Activated effector memory CD4-positive, alpha-beta T cell treated with Interleukin-2 at 50 U/mL for 16 hours (primary cell): ENCODE measurements around the gene NHERF1.

Experiments used
- DNase-seq: peaks from one replicate; pipeline ENCODE4 v3.0.0-alpha.2; 2020

The NHERF1 gene

DNA sequence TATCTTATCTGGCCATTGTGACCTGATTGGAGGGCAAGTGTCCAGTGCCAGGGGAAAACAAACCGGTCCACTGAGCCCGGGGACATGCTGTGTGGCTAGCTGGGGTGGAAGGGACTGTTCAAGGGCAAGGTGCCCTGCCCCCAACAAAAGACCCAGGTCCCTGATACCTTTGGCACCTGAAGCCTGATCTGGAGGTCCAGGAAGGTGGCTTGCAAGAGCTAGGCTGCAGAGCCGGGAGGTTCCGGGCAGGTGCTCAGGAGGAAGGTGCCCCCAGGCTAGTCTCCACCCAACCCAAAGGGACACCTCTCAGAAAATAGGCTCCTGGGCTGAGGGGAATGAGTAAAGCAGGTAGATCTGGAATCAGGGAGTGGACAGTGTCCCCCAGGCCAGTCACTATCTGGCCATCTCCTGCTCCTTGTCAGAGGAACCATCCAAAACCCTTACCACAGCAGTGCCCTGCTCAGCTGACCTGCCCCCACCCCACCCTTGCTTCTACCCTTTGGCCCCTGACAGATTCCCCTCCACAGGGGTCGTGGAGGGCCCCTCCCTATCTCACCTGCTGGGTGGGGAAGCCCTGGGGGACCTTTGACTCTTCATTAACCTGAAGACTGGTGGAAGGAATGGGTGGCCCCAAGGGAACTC, 21.5 kb downstream of the NHERF1 start:
- DNase-seq: no peak

DNA sequence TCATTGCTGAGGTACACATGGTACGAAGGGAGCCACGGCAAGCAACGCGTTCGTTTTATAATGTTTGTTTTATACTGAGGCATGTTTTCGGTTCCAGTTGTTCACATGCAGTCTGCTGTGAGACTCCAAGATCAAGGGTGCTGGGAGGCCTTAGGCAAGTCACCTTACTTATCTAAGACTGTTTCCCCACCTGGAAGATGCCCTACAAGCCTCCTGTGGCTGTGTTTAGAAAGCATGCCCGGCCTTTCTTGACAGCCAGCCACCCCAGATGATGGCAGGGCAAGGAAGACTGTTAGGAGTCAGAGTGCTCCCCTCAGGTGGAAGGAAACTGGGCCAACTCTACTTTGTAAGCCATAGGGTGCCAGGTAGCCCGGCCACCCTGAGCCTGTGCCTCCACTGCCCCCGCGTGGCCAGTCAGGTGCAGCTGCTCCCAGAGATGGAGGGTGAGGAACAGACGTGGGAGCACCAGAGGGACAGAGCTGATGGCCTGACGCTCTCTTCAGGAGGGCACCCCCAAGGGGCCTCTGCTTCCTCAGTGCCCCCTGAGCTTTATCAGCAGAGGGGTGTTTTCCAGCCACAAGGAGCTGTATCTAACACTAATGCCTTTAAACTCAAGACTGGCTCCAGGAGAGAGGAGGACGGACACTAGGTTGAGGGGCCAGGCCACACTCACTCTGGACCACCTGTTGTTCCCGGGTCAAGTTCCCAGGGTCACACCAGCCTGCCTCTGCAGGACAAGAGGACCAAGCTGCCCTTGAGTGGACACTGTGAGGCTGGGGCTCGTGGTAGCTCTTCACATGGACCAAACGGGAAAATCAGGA, 22.3 kb downstream of the NHERF1 start:
- peak; percentile 64 for DNase-seq

DNA sequence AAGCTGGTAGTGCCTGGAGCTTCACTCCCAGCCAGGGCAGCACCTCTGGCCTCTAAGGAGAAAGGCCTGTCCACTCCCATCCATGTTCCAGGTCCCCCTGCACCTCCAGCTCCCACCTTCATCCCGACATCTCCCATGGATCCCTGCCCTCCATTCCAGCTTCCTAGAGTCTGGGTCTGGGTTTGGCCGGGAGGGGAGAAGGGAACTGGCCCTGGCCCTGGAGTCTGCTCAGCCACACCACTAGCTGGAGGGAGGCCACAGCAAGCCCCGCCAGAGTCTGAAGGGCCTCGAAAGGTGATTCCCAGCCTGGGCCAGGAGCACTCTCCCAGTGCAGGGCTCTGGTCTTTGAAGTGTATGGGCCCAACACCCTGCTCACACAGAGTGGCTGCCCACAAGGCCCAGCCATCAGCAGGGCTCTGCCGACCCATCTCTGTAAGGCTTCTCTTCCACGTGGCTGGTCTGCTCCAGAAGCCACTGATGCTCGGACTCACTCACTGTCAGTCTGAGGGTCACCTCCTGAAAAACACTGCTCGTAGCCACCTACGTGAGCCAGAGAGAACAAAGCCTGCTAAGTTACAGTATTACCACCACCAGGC, 23.0 kb downstream of the NHERF1 start:
- no peak for DNase-seq

DNA sequence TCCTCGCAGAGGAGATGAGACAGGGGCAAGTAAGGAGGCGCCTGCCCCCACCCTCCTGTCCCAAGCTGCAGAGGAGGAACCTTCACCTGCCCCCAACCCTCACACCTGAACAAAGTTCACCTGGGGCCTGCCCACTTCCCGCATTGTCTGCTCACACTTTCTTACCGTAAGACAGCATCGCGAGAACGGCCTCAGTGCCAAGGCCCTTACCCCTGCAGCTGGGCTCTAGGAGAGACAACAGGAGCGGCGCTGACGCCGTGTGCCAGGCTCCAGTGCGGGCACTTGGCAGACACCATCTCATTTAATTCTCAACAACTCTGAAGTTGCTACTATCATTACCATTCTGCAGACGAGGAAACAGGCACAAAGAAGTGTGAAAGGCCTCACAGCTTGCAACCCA, 23.6 kb downstream of the NHERF1 start:
- DNase-seq: no peak

DNA sequence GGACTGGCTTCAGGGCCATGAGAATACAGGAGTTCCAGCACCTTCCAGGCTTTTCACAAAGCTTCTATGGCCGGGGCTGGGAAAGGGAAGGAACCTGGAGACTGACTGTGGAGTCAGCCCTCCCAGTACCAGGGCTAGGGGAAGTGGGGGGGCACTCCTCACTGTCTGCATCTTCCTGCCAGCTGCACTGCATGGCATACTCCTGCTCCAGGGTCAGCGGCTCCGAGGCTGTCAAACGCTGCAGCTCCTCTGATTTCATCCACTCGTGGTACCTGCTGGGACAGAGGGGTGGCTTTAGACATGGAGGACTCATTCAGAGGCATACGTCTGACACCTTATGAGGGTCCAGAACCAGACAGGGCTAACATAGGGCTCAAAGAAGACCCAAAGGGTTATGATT, 25.0 kb downstream of the NHERF1 start:
- no peak for DNase-seq

DNA sequence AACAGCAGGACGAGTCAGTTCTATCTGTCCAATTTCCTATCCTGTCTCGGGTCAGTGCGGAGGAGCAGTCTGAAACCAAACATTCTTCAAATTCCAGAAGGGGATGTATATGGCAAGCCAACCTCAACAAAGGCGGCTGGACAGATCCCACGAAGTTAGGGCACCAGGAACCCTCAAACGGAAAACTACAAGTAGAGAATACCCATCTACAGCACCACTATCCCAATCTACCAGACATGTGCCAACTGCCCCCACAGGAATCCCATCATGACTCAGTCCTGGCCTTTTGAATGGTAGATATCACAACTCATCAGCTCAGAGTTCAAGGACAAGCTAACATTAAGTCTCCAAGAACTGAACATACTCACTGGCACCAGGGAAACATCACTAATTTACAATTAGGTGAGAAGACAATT, 25.5 kb downstream of the NHERF1 start:
- DNase-seq: no peak

DNA sequence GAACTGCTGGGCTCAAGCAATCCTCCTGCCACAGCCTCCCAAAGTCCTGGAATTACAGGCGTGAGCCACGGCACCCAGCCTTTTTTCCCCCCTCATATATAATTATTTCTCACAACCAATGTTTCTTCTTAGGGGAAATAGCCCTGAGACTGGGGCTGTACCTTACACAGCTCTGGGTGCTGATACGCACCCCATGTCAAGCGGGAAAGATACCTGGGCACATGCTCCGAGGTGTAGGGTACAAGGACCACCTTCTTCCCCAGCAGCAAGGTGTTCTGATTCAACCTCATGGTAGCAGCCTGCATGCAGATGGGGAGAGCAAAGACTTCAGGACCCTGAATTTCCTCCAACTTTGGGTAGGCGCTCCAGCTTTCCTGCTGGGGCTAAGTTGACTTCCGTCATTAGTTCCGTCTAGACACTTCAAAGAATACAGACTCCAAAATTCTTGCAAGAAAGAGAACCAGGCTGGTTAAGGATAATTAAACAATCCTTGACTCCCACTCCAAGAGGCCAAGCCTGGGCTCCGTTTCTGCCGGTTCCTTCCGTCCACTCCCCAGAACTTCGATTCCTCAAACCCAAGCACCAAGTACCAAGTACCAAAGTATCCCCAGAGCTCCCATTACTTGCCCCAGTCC, 27.1 kb downstream of the NHERF1 start:
- no peak for DNase-seq

DNA sequence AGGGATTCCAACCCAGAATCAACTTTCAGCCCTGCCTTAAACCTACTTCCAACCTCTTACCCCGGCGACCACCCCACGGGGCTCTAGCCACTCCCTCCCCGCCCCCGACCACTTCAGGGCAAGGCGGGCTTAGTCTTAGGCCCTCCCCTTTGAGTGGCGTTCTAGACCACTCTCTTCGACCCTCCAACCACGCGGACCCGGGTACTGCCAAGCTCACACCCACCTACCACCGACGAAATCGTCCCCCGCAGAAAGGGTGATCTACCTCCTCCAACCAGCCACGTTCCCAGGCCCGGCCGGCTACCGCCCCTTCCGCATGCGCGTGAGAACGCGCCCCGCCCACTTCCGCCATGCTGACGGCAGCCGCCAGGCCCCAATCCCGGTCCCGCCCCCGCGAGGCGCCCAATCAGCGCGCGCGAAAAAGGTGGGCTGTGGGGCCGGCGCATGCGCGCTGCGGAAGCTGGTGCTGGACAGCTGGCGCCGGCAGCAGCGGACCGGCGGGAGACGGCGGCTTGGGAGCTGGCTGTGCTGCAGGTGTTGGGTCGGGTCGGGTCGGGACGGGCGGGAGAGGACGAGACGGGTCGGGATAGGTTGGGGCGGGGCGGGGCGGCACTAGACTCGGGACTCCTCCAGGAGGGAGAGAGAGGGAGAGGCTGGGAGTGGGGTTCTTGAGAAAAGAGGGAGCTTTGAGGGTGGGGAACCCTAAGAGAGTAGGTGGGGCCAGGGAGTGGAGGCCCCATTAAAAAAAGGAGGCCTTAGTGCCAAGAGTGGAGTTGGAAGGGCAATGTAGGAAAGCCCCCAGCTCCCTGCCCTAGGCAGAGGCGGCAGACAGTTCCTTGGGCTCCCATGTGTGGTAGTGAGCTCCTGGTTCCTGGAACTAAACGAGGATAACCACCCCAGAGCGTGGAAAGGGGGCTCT, 27.9 kb downstream of the NHERF1 start, which contains the start of gene NAT9:
NAT9 (minus strand) TSS at position 302 of the 919 bp plus-strand sequence. CDS start 647 bp downstream, outside the sequence.
- DNase-seq: peak; percentile 99

DNA sequence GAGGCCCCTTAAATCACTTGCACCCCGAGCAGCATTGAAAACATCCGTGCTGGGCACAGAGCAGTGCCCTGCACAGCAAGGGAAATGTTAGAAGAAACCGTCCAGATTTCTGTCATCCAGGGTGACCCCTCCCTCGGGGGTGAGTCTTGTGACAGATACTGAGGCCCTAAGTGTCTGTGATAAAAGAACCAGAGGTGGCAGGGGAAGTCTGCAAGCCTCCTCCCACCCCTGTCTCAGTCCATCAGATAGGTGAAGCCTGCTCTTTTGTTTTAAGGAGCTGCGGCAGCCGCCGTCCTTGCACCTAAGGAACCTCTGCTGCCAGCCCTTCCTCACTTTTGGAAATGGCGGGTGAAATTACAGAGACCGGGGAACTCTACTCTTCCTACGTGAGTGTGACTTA, 28.6 kb downstream of the NHERF1 start:
- no peak for DNase-seq

DNA sequence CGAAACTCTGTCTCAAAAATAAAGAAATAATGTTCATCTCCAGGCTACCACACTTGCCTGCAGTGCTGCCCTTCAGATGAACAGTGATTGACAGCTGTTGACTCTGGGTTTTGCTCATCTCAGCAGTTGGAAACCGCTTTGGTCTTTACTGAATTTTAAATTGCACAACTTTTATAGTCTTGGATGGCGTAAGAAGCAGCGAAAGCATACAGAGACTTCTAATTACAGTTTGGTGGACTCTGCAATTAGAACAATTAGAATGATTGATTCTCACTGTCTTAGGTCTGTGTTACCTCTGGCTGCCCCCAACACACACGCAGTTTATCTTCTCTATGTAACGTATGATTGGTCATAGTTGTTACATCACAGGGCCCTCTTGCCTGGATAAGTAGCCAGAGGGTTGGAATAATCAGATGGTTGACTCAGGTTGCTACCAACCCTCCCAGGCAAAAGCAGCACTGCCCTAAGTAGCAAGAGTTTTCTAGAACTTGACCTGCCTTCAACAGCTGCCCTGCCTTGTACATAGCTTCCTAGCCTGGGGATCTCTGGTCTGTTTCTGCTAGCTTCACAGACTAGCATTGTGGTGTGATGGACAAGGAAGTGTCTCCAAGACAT, 29.6 kb downstream of the NHERF1 start:
- DNase-seq: no peak

DNA sequence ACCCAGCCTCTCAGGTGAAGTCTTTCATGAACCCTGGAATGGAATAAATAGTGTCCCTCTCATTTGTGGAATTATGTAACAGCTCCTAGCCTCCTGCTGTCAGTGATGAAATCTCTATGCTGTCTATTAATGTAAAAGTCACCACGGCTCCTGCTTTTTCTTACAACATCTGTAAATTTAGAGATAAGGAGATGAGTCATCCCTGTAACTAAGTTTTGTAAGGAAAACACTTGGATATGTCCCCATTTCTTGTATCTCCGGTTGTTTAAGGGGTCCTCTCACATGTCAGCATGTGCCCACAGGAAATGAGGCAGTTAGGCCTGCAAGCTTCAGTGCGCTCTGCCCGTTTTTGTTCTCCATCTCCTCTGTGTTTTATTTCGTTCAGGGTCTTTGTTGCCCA, 30.5 kb downstream of the NHERF1 start:
- no peak for DNase-seq

DNA sequence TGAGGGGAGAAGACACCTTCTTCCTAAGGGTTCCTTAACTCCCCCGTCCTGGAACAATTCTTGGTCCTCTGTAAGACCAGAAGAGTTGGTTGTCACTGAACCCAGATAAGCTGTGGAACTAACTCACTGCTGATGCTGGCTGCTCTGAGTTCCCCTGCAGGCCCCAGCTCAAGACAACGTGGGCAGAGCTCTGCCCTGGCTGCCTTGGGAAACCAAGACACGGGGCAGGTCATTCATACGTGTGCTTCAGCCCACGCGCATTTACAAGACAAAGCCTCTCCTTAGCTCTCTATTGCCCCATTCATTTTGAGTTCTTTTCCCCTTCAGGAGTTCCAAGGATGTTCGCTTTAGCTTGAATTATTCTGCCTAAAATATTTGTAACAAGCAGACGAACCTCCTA, 31.1 kb downstream of the NHERF1 start:
- DNase-seq: no peak

DNA sequence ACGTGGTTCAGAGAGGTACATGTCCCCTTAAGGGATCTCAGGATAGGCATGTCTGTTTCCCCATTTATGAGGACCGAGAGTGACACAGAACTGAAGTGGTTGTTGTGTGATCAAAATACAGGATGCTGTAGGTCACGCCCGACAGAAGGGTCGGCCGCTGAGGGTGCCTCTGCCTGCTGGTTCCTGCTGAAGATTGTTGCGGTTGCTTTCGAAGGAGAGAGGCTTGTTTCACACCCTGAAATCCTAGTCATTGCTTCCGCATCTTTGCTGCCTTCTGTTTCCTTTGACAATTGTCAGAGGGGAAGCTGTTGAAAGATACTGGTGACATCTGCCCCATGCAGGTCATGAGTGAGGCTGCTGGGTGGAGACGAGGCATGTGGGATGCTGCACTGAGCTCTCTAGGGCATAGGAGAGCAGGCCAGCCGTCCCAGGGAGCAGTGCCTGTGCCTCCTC, 31.5 kb downstream of the NHERF1 start:
- peak; percentile 67 for DNase-seq

DNA sequence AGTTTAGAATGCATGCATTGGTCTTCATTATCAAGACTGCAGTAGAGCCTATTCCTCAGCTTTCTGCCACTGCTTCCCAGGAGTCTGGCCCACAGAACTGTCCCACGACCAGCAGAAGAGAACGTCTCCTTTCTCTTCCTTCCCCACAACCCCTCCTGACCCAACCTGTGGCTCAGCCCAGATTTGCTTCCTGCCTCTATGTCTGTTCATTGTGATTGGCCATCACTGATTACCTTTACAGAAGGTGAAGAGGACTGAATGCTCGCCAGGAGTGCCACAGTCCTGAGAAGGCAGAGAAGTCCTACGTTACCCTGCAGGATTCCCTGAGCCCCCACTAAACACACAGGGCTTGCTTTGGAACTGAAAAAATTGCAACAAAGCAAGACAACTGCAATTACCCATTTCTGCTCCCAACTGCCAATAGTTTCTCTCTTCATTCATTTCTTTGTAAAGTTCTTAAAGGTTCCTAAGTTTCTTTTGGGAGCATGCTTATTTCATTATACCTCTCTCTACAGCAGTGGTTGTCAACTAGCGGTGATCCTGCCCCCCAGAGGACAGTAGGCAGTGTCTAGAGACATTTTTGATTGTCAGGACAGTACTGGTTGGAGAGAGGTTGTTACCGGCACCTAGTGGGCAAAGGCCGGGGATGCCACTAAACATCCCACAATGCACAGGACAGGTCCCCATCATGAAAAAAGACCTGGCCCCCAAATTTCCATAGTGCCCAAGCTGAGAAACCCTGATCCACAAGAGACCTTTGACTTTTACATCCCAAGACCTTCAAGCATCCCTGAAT, 32.2 kb downstream of the NHERF1 start:
- DNase-seq: no peak

DNA sequence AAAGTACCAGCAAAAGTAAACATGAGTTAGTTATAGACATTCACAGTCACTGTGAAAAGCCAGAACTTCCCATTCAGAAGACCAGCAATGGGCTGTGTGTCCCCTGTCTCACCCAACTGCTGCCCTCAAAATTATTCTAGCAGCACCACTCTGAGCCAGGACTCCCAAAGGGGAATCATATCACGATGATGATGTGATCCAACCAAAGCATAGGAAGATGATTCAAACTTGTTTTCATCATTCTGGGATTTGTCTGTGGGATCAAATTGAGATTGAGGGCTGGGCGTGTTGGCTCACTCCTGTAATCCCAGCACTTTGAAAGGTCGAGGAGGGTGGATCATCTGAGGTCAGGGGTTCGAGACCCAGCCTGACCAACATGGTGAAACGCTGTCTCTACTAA, 34.1 kb downstream of the NHERF1 start:
- no peak for DNase-seq

DNA sequence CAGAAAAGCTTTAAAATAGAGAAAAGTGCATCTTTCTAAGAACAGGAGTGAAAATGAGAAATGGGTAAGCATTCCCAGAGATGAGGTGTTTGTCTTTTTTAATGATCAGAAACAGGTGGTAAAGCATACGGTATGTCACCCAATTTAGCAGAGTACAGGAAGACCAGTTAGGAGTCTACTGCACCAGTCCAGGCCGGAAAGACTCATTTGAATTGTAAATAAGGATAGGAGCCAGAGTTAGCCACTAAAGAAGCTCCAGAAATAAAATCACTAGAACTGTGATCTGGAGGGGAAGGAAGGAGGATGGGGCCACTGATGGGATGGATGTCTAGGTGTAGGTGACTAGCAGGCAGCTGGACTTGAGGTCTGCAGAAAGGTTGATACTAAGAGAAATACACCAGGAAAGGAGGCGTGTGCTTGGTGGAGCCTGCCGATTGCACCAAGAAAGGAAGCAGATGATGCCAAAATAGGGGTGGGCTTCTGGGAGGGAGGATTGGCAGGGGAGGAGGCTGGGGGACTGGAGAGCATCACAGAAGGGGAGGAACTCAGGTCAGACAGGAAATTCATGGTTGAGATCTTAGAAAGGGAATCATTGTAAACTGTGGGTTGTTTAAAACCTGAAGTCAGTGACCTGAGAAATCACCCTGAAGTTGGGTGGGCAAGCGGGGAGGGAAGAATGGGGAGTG, 35.8 kb downstream of the NHERF1 start:
- DNase-seq: no peak

DNA sequence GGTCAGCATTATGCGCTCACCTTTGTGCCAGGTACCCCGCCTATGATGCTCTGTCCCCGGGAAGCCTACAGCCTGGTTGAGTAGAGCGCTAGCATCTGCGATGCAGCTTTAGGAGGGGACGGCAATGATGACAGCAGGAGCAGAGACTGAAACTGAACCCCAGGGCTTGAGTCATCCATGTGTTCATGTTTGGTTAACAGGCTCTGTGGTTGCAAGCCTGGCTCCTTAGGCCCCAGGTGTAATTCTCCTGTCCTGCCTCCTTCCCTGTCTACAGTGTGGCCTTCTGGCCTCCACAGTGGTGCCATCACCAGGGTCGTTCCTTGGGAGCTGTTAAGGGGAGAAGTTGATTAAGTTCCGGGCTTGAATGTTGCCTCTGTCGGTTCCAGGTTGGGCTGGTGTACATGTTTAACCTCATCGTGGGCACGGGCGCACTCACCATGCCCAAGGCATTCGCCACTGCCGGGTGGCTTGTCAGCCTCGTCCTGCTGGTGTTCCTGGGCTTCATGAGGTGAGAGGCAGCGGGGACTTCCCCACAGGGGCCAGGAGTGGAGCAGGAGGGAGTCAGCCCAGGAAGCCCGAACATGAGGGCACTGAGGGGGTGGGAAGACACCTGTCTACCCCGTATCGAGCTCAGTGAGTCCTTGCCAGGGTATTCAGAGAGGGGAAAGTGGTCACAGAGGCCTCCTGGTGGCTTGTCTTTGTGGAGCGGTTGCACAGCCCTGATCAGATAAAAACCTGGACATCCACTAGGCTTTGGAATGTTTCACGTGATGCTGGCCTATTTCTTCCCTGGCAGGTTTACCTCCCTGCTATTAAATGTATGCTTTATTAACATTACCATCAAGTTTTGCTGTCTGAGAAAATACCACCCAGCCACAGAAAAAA, 36.9 kb downstream of the NHERF1 start:
- DNase-seq: no peak

DNA sequence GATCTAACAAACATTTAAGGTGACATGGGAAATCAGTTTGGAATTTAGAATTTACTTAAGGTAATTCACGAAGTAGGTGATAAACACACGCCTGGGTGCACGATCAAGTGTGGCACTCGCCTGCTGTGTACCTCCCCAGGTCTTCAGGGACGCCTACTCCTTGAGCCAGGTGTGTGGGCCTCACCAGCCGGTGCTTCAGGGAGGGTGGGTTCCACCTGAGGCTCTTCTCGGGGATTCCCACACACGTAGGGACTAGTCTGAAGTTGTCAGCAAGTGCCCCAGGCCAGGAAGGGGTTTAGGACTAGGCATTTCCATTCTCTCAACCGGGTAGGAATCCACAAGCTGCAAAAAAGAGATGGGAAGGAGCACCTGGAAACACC, 37.5 kb downstream of the NHERF1 start:
- DNase-seq: no peak

DNA sequence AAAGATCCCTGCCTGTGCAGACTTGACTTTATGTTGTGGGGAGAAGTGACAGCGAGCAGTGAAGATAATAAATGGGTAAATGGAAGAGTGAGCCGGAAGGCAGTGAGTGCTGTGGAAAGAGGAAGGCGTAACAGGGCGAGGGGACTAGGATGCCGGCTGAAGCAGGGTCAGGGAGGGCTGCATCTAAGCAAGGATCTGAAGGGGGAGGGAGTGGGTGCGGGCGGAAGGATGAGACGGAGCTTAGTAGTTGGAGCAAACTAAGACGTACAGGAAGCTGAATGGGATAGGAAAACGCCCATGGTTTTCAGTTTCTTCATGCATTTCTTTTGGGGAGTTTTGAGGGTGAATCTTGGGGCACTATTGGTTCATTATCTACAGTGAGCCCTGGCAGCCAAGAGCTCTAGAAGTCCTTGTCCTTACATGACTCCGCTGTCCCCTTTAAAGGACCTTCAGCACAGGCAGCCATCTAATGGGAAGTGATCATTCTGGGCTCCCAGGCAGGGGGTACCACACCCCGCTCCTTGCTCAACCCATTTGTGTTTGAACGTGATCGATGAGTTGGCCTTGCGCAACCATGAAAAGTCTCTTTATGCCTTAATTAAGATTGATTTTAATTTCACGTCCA, 38.1 kb downstream of the NHERF1 start:
- DNase-seq: no peak
